HUES48 (cell line): ENCODE data around the gene TEKT3.

Experiments
- H3K27ac ChIP-seq: one replicate; pipeline ENCODE4 v1.7.0; 2013; ENCODE audit warnings: low read depth, low read length, inconsistent platforms
- H3K27me3 ChIP-seq: 2 replicates; pipeline ENCODE4 v1.6.1; 2013; ENCODE audit warnings: mild to moderate bottlenecking, low read length; ENCODE audit not compliant: control insufficient read depth, insufficient read depth
- H3K36me3 ChIP-seq: 2 replicates; pipeline ENCODE4 v1.6.1; 2013; ENCODE audit warnings: low read length; ENCODE audit not compliant: control insufficient read depth, insufficient read depth
- H3K4me1 ChIP-seq: 2 replicates; pipeline ENCODE4 v1.6.1; 2013; ENCODE audit warnings: mild to moderate bottlenecking, low read length; ENCODE audit not compliant: control insufficient read depth, insufficient read depth
- H3K4me3 ChIP-seq: 2 replicates; pipeline ENCODE4 v1.5.1; 2013; ENCODE audit warnings: mild to moderate bottlenecking, low read depth, low read length
- H3K9ac ChIP-seq: 2 replicates; pipeline ENCODE4 v1.6.1; 2013; ENCODE audit warnings: mild to moderate bottlenecking, low read depth, low read length, moderate library complexity
- H3K9me3 ChIP-seq: 2 replicates; pipeline ENCODE4 v1.6.1; 2013; ENCODE audit warnings: low read length; ENCODE audit not compliant: control insufficient read depth, insufficient read depth

The TEKT3 gene

DNA sequence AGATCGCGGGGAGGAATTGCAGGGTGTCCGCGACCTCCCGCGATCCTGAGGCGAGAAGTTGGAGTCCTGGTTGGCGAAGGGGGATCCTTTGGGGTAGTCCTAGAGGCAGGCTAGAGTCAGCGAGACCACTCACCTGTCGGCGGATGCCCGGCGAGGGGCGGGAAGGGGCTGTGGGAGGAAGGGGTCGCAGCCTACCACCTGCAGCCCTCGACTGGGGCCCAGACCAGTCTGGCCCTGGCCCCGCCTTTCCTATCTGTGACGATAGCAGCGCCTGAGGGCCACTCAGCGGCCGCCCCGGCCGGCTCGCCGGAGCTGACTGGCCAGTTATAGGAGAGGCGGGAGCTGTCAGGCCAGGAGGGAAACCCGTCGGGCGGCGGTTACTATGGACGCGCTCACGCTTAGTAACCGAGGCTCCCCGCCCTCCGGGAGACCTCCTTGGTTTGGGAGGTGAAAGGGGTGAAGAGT lies at the start of gene TEKT3:
Gene TEKT3, minus strand, starts transcription at position 213 of the 465 bp plus-strand sequence. CDS start 10,012 bp downstream, outside the sequence.
- Histone ChIP-seq H3K9ac (peak within 1 kb of the TSS; percentile 34; the same call in 1 of the 2 replicates), H3K36me3 (no peaks in the 10 kb centered on the region), H3K4me3 (peak within 1 kb of the TSS; percentile 77), H3K27ac (no peak within 1 kb of the TSS), H3K4me1 (no peaks in the 10 kb centered on the region), H3K9me3 (peaks cover 3% of the 10 kb centered on the region; the same call in 1 of the 2 replicates), H3K27me3 (peaks cover 22% of the 10 kb centered on the region)

DNA sequence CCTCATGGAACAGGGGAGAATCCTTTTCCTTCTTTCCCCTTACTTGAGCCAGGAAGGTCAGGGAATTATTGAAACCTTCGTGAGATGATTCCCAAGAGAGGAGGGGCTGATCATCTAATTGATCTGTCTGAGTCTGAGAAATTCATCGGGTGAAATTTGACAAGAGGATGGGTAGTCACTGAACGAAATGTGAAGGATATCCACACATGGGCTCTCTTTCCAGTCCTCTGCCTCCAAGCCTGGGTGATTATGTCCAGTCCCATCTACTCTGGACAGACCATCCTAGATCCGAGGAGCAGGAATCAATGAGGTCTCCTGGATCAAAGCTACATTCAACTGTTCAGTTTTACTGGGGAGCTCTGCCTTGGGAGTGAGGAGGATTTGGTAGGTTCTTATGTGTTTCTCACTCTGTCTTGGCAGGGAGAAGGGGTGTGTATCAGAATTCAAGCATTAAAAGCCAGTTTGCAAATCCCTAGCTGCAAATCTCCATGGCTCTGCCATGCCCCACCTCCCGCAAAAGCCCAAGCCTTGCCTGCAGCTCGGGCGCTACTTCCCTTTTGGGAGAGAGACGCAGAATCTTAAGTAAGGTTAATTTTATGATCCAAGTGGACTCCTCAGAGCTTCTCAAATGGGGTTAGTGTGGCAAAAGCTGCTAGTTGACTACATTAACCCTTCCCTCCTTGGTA lies 47.1 kb upstream of the TEKT3 start:
- Histone ChIP-seq H3K9ac (no peak overlapping the region), H3K27me3 (no peaks in the 10 kb centered on the region), H3K4me1 (peaks cover 7% of the 10 kb centered on the region; the same call in 1 of the 2 replicates), H3K4me3 (no peak overlapping the region), H3K36me3 (no peaks in the 10 kb centered on the region), H3K9me3 (no peaks in the 10 kb centered on the region), H3K27ac (no peak overlapping the region)

DNA sequence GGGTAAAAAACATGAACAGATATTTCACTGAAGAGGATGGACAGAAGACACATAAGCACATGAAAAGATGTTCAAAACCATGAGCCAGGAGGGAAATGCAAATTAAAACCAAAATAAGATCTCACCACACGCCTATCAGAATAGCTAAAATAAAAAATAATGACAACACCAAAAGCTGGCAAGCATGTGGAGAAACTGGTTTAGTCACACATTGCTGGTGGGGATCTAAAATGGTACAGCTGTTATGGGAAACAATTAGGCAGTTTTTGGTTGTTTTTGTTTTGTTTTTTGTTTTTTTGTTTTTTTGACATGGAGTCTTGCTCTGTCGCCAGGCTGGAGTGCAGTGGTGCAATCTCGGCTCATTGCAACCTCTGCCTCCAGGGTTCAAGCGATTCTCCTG lies 44.7 kb upstream of the TEKT3 start:
- Histone ChIP-seq H3K4me3 (no peak overlapping the region), H3K27me3 (no peaks in the 10 kb centered on the region), H3K4me1 (peaks cover 7% of the 10 kb centered on the region; the same call in 1 of the 2 replicates), H3K27ac (no peak overlapping the region), H3K36me3 (no peaks in the 10 kb centered on the region), H3K9me3 (no peaks in the 10 kb centered on the region), H3K9ac (no peak overlapping the region)

DNA sequence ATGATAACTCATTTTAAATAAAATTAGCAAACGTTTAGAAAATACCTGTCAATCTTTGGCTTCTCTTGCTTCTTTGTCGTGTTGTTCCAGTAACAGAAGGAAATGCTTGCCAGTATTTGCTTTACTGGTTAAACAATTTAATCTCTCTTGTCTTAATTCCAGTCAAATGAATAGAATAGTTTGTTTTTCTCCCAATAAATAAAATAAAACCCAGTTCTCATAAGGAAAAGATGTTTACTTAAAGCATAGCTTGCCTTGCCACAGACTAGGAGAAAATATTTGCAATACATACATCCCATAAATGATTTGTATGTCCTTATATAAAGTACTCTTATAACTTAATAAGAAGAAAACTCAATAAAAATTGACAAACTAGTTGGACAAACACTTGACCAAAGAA lies 43.9 kb upstream of the TEKT3 start:
- no peak overlapping the region for H3K4me3 ChIP-seq
- H3K4me1 ChIP-seq, result peaks cover 7% of the 10 kb centered on the region; the same call in 1 of the 2 replicates
- H3K27ac ChIP-seq, result no peak overlapping the region
- no peaks in the 10 kb centered on the region for H3K9me3 ChIP-seq
- H3K27me3 ChIP-seq, result no peaks in the 10 kb centered on the region
- no peaks in the 10 kb centered on the region for H3K36me3 ChIP-seq
- H3K9ac ChIP-seq, result no peak overlapping the region

DNA sequence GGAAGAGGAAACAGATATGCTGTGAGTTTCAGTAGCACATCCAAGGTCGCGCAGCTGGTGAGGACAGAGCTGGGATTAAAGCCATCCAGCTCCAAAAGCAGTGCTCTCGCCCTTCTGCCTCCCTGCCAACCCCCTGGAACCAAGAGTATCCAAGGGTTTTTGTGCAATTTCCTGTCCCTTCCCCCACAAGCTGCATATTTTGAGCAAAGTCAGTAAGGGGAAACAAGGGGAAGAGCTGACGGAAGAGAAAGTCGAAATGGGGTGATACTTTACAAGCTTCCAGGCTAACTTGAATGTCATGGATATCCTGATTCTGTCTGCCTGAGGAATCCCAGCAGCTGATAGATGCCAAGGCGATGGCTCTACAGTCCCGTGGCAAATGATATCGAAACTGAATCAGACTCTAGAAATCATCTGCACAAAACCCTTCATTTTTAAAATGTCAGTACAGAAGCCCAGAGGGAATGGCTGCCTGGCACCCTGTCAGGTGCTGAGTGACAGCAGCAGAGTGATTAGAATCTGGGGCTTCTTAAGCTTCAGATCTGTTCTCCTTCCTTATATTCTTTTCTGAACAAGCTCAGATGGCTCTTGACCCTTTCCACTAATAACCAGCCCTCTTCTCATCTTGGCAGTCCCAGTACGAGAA lies 42.9 kb upstream of the TEKT3 start:
- Histone ChIP-seq H3K27me3 (no peaks in the 10 kb centered on the region), H3K36me3 (no peaks in the 10 kb centered on the region), H3K9ac (no peak overlapping the region), H3K9me3 (no peaks in the 10 kb centered on the region), H3K4me3 (no peak overlapping the region), H3K27ac (no peak overlapping the region), H3K4me1 (peaks cover 7% of the 10 kb centered on the region; the same call in 1 of the 2 replicates)

GRCh38 chr17:15382914-15383313 lies 41.5 kb upstream of the TEKT3 start:
- Histone ChIP-seq H3K9ac (no peak overlapping the region), H3K4me1 (peaks cover 7% of the 10 kb centered on the region; the same call in 1 of the 2 replicates), H3K9me3 (no peaks in the 10 kb centered on the region), H3K36me3 (no peaks in the 10 kb centered on the region), H3K27me3 (no peaks in the 10 kb centered on the region), H3K4me3 (no peak overlapping the region), H3K27ac (no peak overlapping the region)

GRCh38 chr17:15381707-15382106 lies 40.3 kb upstream of the TEKT3 start:
- H3K4me1 ChIP-seq, result peaks cover 11% of the 10 kb centered on the region; the same call in 1 of the 2 replicates
- H3K9ac ChIP-seq, result no peak overlapping the region
- H3K36me3 ChIP-seq, result no peaks in the 10 kb centered on the region

GRCh38 chr17:15380446-15380845 lies 39.0 kb upstream of the TEKT3 start:
- Histone ChIP-seq H3K4me3 (no peak overlapping the region), H3K27me3 (no peaks in the 10 kb centered on the region)

More at GRCh38 chr17:15381707-15382106, 40.3 kb upstream of the TEKT3 start:
- H3K27ac ChIP-seq, result no peak overlapping the region
- H3K4me3 ChIP-seq, result no peak overlapping the region
- H3K9me3 ChIP-seq, result no peaks in the 10 kb centered on the region
- no peaks in the 10 kb centered on the region for H3K27me3 ChIP-seq

DNA sequence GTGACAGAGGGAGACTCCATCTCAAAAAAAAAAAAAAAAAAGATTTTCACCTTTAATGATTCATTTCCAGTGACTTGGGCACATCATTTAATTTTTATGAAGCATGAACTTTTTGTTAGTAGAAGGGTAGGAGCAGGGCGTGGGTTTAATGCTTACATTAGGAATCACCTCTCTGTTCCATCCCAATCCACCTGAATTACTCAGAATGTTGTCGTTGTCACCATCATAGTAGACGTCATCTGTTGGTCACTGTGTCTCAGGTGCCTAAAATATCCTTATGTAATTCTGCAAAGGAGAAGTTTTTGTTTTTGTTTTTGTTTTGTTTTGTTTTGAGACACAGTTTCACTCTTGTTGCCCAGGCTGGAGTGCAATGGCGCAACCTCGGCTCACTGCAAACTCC lies 38.3 kb upstream of the TEKT3 start:
- Histone ChIP-seq H3K4me3 (no peak overlapping the region), H3K36me3 (no peaks in the 10 kb centered on the region), H3K9me3 (no peaks in the 10 kb centered on the region), H3K9ac (no peak overlapping the region), H3K4me1 (peaks cover 11% of the 10 kb centered on the region; the same call in 1 of the 2 replicates), H3K27ac (no peak overlapping the region), H3K27me3 (no peaks in the 10 kb centered on the region)

More at GRCh38 chr17:15380446-15380845, 39.0 kb upstream of the TEKT3 start:
- Histone ChIP-seq H3K4me1 (peaks cover 11% of the 10 kb centered on the region; the same call in 1 of the 2 replicates), H3K9ac (no peak overlapping the region), H3K9me3 (no peaks in the 10 kb centered on the region), H3K27ac (no peak overlapping the region), H3K36me3 (no peaks in the 10 kb centered on the region)

GRCh38 chr17:15378243-15378642 lies 36.8 kb upstream of the TEKT3 start:
- Histone ChIP-seq H3K4me1 (0 out of 2 replicates have a peak, but pooled peaks cover 4% of the 10 kb centered on the region), H3K36me3 (no peaks in the 10 kb centered on the region), H3K27me3 (no peaks in the 10 kb centered on the region), H3K27ac (no peak overlapping the region), H3K9ac (no peak overlapping the region), H3K9me3 (no peaks in the 10 kb centered on the region), H3K4me3 (no peak overlapping the region)

GRCh38 chr17:15377616-15378015 lies 36.2 kb upstream of the TEKT3 start:
- Histone ChIP-seq H3K36me3 (no peaks in the 10 kb centered on the region), H3K4me3 (no peak overlapping the region), H3K27me3 (no peaks in the 10 kb centered on the region), H3K9me3 (no peaks in the 10 kb centered on the region), H3K4me1 (0 out of 2 replicates have a peak, but pooled peaks cover 4% of the 10 kb centered on the region), H3K9ac (no peak overlapping the region), H3K27ac (no peak overlapping the region)
